Measurements from ENCODE around the gene PLXNA2. TPM values are rescaled to one million over a fixed set of nuclear protein-coding genes. Genes with fewer than 3 reads are reported as not detected.

PLXNA2 gene
- total RNA-seq, 1 donor from 2014 or later: 1.7 TPM

- Histone ChIP-seq H3K36me3 (no peaks in the 10 kb centered on the region), H3K9ac (no peak overlapping the region), H4K20me1 (ENCODE audit: low read depth) (no peaks in the 10 kb centered on the region), H3K4me1 (peaks cover 39% of the 10 kb centered on the region), H3K27ac (no peak overlapping the region), H3K4me3 (no peak overlapping the region), H3K4me2 (no peak overlapping the region), H2AFZ (replicated peaks) (no peak overlapping the region), H3K27me3 (no peaks in the 10 kb centered on the region), H3K79me2 (ENCODE audit: low read depth) (no peaks in the 10 kb centered on the region), H3F3A (ENCODE audit: low read depth) (no peaks in the 10 kb centered on the region), H3K9me3 (ENCODE audit: low read depth) (no peaks in the 10 kb centered on the region)
- no peak for DNase-seq (ENCODE audit: low spot score)
- H3K4me3 Mint-ChIP-seq: no peak overlapping the region
- H3K9me3 Mint-ChIP-seq: no peaks in the 10 kb centered on the region
- peaks cover 13% of the 10 kb centered on the region for H3K36me3 Mint-ChIP-seq
- H3K27me3 Mint-ChIP-seq (ENCODE audit: insufficient read depth, low read depth): peaks cover 5% of the 10 kb centered on the region
- H3K4me1 Mint-ChIP-seq: peaks cover 68% of the 10 kb centered on the region
- H3K27ac Mint-ChIP-seq: no peak overlapping the region
- TF ChIP-seq CTCF (IDR thresholded peaks at IDR 0.05) (no peak), EZH2 (IDR thresholded peaks at IDR 0.05) (no peak), EZH2phosphoT487 (IDR thresholded peaks at IDR 0.05) (no peak)
Observed at GRCh38 chr1:208100106-208100505, 144.1 kb downstream of the PLXNA2 start.

- Mint-ChIP-seq H3K27me3 (ENCODE audit: insufficient read depth, low read depth) (peaks cover 5% of the 10 kb centered on the region), H3K36me3 (peaks cover 15% of the 10 kb centered on the region), H3K27ac (peak overlapping the region; percentile 72), H3K4me1 (peaks cover 59% of the 10 kb centered on the region), H3K4me3 (no peak overlapping the region), H3K9me3 (no peaks in the 10 kb centered on the region)
- H3K4me3 ChIP-seq: no peak overlapping the region
- H2AFZ ChIP-seq (replicated peaks): peak overlapping the region; percentile 45
- H3K27ac ChIP-seq: no peak overlapping the region
- no peak overlapping the region for H3K4me2 ChIP-seq
- no peaks in the 10 kb centered on the region for H3K27me3 ChIP-seq
- H3K9ac ChIP-seq: no peak overlapping the region
- H3K9me3 ChIP-seq (ENCODE audit: low read depth): no peaks in the 10 kb centered on the region
- TF ChIP-seq EZH2 (IDR thresholded peaks at IDR 0.05) (no peak), EZH2phosphoT487 (IDR thresholded peaks at IDR 0.05) (no peak), CTCF (IDR thresholded peaks at IDR 0.05) (no peak)
- no peaks in the 10 kb centered on the region for H4K20me1 ChIP-seq (ENCODE audit: low read depth)
- H3K4me1 ChIP-seq: peaks cover 36% of the 10 kb centered on the region
- H3K36me3 ChIP-seq: no peaks in the 10 kb centered on the region
- no peaks in the 10 kb centered on the region for H3F3A ChIP-seq (ENCODE audit: low read depth)
- no peaks in the 10 kb centered on the region for H3K79me2 ChIP-seq (ENCODE audit: low read depth)
- DNase-seq (ENCODE audit: low spot score): no peak
Observed at GRCh38 chr1:208098773-208099172, 145.4 kb downstream of the PLXNA2 start.

- Histone ChIP-seq H3K4me3 (no peak overlapping the region), H4K20me1 (ENCODE audit: low read depth) (no peaks in the 10 kb centered on the region), H3K4me2 (no peak overlapping the region), H3F3A (ENCODE audit: low read depth) (no peaks in the 10 kb centered on the region), H2AFZ (replicated peaks) (no peak overlapping the region), H3K27ac (no peak overlapping the region), H3K4me1 (peaks cover 19% of the 10 kb centered on the region), H3K27me3 (no peaks in the 10 kb centered on the region), H3K9me3 (ENCODE audit: low read depth) (no peaks in the 10 kb centered on the region), H3K79me2 (ENCODE audit: low read depth) (no peaks in the 10 kb centered on the region), H3K36me3 (no peaks in the 10 kb centered on the region), H3K9ac (no peak overlapping the region)
- Mint-ChIP-seq H3K36me3 (peaks cover 34% of the 10 kb centered on the region), H3K4me3 (no peak overlapping the region), H3K27ac (no peak overlapping the region), H3K4me1 (peaks cover 40% of the 10 kb centered on the region), H3K27me3 (ENCODE audit: insufficient read depth, low read depth) (no peaks in the 10 kb centered on the region), H3K9me3 (no peaks in the 10 kb centered on the region)
- peak; percentile 92 for DNase-seq (ENCODE audit: low spot score)
- TF ChIP-seq EZH2phosphoT487 (IDR thresholded peaks at IDR 0.05): no peak
- peak; percentile 94 for TF ChIP-seq CTCF (IDR thresholded peaks at IDR 0.05)
Observed at GRCh38 chr1:208093754-208094719, 150.1 kb downstream of the PLXNA2 start.
